Measurements from ENCODE around the gene NEGR1.

NEGR1 gene

DNA sequence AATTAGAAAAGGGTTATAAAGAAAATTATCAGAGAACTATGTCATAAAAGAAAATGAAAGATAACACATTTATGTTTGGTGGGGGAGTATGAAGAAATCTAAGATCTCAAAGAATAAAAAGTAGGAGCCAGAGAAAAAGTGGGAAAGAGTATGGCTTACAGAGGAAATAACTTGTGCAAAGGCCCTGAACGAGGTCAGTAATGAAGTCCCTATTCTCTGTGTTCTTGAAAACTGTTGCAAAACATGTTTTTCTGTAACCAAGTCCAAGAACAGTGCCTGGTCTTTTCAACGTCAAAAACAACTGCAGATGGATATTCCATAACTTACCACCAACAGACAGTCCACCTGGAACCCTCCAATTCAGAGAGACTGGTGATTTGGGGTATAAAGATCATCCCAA is 188.1 kb downstream of the NEGR1 start:
- no peak for TF ChIP-seq CTCF (IDR thresholded peaks at IDR 0.05; ENCODE audit: insufficient read depth, low read depth, low read length, missing control alignments)
- no peak overlapping the region for H3K4me3 ChIP-seq (ENCODE audit: low read length)
- DNase-seq (ENCODE audit: low read depth), result no peak

DNA sequence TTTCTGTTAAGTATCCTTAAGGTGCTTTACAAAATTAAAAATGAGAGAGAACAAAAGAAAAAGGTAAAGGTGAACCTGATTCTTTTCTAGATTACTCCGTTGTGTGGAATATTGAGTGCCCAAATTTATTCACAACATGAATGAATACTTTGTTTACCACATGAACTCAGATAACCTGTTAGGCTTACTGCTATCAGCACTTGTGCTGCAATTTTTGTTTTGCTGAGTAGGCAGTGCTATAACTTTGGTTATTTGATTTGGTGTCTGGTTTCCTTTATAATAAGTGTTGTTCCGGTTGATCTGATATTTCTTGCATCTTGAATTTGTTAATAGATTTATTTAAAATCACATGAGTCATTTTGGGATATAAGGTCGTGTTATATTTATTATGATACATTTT is 195.9 kb downstream of the NEGR1 start:
- H3K4me3 ChIP-seq (ENCODE audit: low read length), result no peak overlapping the region
- no peak for TF ChIP-seq CTCF (IDR thresholded peaks at IDR 0.05; ENCODE audit: insufficient read depth, low read depth, low read length, missing control alignments)
- DNase-seq (ENCODE audit: low read depth), result no peak

- no peak for TF ChIP-seq CTCF (IDR thresholded peaks at IDR 0.05; ENCODE audit: insufficient read depth, low read depth, low read length, missing control alignments)
- H3K4me3 ChIP-seq (ENCODE audit: low read length), result no peak overlapping the region
- DNase-seq (ENCODE audit: low read depth), result no peak
These were observed 206.9 kb downstream of the NEGR1 start for GRCh38 chr1:72075425-72075824.

GRCh38 chr1:72066431-72066830 is 215.9 kb downstream of the NEGR1 start:
- DNase-seq (ENCODE audit: low read depth), result no peak
- TF ChIP-seq CTCF (IDR thresholded peaks at IDR 0.05; ENCODE audit: insufficient read depth, low read depth, low read length, missing control alignments), result no peak
- H3K4me3 ChIP-seq (ENCODE audit: low read length), result no peak overlapping the region

DNA sequence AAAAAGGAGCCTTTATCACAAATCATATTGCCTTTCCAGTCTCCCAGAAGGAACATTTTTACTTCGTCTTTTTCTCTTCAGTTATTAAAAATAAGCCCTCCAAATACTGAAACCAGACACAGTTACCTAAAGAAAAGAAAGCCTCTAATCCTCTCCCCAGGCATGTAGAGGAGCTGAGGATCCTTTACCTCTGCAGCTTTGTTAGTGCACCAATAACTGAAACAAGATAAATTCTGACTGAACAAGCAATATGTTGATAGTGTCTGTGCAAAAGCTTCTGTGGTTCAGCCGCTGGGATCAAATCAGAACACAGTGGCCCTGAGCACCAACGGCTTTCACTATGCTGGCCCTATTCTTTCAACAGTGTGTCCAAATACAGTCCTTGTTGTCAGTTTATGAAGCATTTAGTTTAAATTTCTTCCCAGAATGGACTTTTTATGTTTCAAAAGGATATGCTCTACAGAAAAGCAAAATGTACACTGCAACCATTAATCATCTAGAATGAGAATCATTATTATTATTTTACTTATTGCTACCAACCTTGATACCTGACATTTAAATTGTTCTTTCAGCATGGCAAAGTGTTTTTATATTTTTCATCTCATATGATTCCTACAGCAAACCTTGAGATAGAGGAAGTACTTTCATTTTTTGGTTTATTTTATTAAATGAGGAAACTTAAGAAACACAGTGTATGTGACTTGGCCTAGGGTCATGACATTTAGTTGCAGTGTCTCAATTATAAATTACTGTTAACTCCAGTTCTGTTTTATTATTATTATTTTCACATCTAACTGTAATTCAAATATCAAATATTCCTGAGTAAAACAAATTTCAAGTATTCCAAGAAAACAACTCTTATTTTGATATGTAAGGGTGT is 217.9 kb downstream of the NEGR1 start:
- no peak overlapping the region for H3K4me3 ChIP-seq (ENCODE audit: low read length)
- no peak for TF ChIP-seq CTCF (IDR thresholded peaks at IDR 0.05; ENCODE audit: insufficient read depth, low read depth, low read length, missing control alignments)
- DNase-seq (ENCODE audit: low read depth), result no peak

- DNase-seq (ENCODE audit: low read depth), result peak; percentile 41
- no peak overlapping the region for H3K4me3 ChIP-seq (ENCODE audit: low read length)
- no peak for TF ChIP-seq CTCF (IDR thresholded peaks at IDR 0.05; ENCODE audit: insufficient read depth, low read depth, low read length, missing control alignments)
These were observed 218.8 kb downstream of the NEGR1 start for GRCh38 chr1:72063364-72064044.
